Left ventricle myocardium inferior (tissue), 1 donor: Measurements from ENCODE around the gene LIX1L. TPM values are rescaled to one million over a fixed set of nuclear protein-coding genes. Genes with fewer than 3 reads are reported as not detected.

Experiments
- DNase-seq: peaks from one replicate; pipeline ENCODE4 v3.0.0-alpha.2; 2020
- H3K27ac ChIP-seq: fragments of 200-600 bp; replicated peaks from 2 replicates; pipeline ENCODE4 v1.8.0; 2021
- H3K27me3 ChIP-seq: fragments of 200-600 bp; 2 replicates; pipeline ENCODE4 v1.8.0; 2021; ENCODE audit warnings: low read depth
- H3K36me3 ChIP-seq: fragments of 200-600 bp; 2 replicates; pipeline ENCODE4 v1.8.0; 2021
- H3K4me1 ChIP-seq: fragments of 200-600 bp; 2 replicates; pipeline ENCODE4 v1.8.0; 2021
- H3K4me3 ChIP-seq: fragments of 200-600 bp; 2 replicates; pipeline ENCODE4 v1.8.0; 2021; ENCODE audit warnings: mild to moderate bottlenecking, moderate library complexity
- H3K9me3 ChIP-seq: fragments of 200-600 bp; replicated peaks from 2 replicates; pipeline ENCODE4 v1.8.0; 2021
- intact Hi-C: fragments of 100-400 bp; cut with micrococcal nuclease; formaldehyde crosslinking; loops from one replicate; pipeline ENCODE4 v1.11.0; 2022
- long read RNA-seq: library from polyadenylated mRNA; unstranded; transcript quantifications from one replicate; pipeline ENCODE4 v2.0.0, GENCODE V29; 2021
- total RNA-seq: library from RNA; stranded (reverse); fragmentation: NEBNext Ultra II Directional; extraction: Animal tissue kit (Norgen Biotek cat#: 25700); gene quantifications from one replicate; pipeline ENCODE4 v1.2.1, GENCODE V29; 2021
- TF ChIP-seq, protein P1 (sequence below): fragments of 200-600 bp; IDR thresholded peaks from 2 replicates; pipeline ENCODE4 v1.8.0; 2021; ENCODE audit warnings: antibody characterized with exemption, mild to moderate bottlenecking, borderline replicate concordance
- donor health status: DM: no; HTN: yes; CAD: no; lungs with severe emphysema.

The LIX1L gene
- 23.0 TPM for total RNA-seq
- long read RNA-seq, partial matches to known transcripts, result 2 of 12 reads
- long read RNA-seq, other reads (novel, unspliced or antisense), result 6 of 12 reads

GRCh38 chr1:145957443-145958319 lies at the start of gene LIX1L:
TSS of gene LIX1L (minus strand) at chr1:145958017. CDS start at chr1:145957927, 90 bp downstream.
- Histone ChIP-seq H3K27ac (peak within 1 kb of the TSS; percentile 98), H3K36me3 (no peaks in the 10 kb centered on the region)

GRCh38 chr1:146001709-146002108 lies 43.9 kb upstream of the LIX1L start:
- Histone ChIP-seq H3K27ac (peak overlapping the region; percentile 39), H3K4me1 (peaks cover 67% of the 10 kb centered on the region), H3K36me3 (no peaks in the 10 kb centered on the region), H3K4me3 (no peak overlapping the region), H3K27me3 (no peaks in the 10 kb centered on the region), H3K9me3 (no peaks in the 10 kb centered on the region)
- no peak for DNase-seq
- TF ChIP-seq, protein P1, sequence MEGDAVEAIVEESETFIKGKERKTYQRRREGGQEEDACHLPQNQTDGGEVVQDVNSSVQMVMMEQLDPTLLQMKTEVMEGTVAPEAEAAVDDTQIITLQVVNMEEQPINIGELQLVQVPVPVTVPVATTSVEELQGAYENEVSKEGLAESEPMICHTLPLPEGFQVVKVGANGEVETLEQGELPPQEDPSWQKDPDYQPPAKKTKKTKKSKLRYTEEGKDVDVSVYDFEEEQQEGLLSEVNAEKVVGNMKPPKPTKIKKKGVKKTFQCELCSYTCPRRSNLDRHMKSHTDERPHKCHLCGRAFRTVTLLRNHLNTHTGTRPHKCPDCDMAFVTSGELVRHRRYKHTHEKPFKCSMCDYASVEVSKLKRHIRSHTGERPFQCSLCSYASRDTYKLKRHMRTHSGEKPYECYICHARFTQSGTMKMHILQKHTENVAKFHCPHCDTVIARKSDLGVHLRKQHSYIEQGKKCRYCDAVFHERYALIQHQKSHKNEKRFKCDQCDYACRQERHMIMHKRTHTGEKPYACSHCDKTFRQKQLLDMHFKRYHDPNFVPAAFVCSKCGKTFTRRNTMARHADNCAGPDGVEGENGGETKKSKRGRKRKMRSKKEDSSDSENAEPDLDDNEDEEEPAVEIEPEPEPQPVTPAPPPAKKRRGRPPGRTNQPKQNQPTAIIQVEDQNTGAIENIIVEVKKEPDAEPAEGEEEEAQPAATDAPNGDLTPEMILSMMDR, result no peak
- intact Hi-C loops, result no loop called here

More at GRCh38 chr1:145957443-145958319, at the start of gene LIX1L:
- TF ChIP-seq, protein P1, result no peak
- Histone ChIP-seq H3K9me3 (no peaks in the 10 kb centered on the region), H3K4me1 (peaks cover 88% of the 10 kb centered on the region), H3K27me3 (no peaks in the 10 kb centered on the region), H3K4me3 (peak within 1 kb of the TSS; percentile 80)
- intact Hi-C loops, result no loop called here
- peak; percentile 97 for DNase-seq

GRCh38 chr1:145999321-146000024 lies 41.7 kb upstream of the LIX1L start:
- peaks cover 68% of the 10 kb centered on the region for H3K4me1 ChIP-seq
- H3K36me3 ChIP-seq, result peaks cover 17% of the 10 kb centered on the region
- H3K9me3 ChIP-seq, result no peaks in the 10 kb centered on the region
- peak overlapping the region; percentile 86 for H3K4me3 ChIP-seq
- DNase-seq, result no peak
- H3K27ac ChIP-seq, result peak overlapping the region; percentile 99
- H3K27me3 ChIP-seq, result no peaks in the 10 kb centered on the region
- intact Hi-C loops, result no loop called here
- TF ChIP-seq, protein P1, result no peak

- peak overlapping the region; percentile 99 for H3K27ac ChIP-seq
- H3K9me3 ChIP-seq, result no peaks in the 10 kb centered on the region
- no peaks in the 10 kb centered on the region for H3K27me3 ChIP-seq
- peak overlapping the region; percentile 86 for H3K4me3 ChIP-seq
- TF ChIP-seq, protein P1, result peak; percentile 45
- intact Hi-C loops, result no loop called here
- peaks cover 35% of the 10 kb centered on the region for H3K36me3 ChIP-seq
- DNase-seq, result no peak
- peaks cover 82% of the 10 kb centered on the region for H3K4me1 ChIP-seq
Measured at GRCh38 chr1:145997718-145998023, 39.9 kb upstream of the LIX1L start.

GRCh38 chr1:145997016-145997717 lies 39.4 kb upstream of the LIX1L start:
- Histone ChIP-seq H3K4me3 (peak overlapping the region; percentile 86), H3K27ac (peak overlapping the region; percentile 99), H3K9me3 (no peaks in the 10 kb centered on the region), H3K4me1 (peaks cover 87% of the 10 kb centered on the region), H3K27me3 (no peaks in the 10 kb centered on the region), H3K36me3 (peaks cover 40% of the 10 kb centered on the region)
- intact Hi-C loops, result no loop called here
- TF ChIP-seq, protein P1, result no peak
- peak; percentile 62 for DNase-seq
